Activated CD4-positive, CD25-positive, alpha-beta regulatory T cell treated with anti-CD3 and anti-CD28 coated beads, Interleukin-2, amount 50 U/mL, for 24 hours (primary cell): ENCODE measurements around the gene SEC22B.
"Not testable (repeated sequence)": the region's sequence is repeated elsewhere in the genome, so short reads cannot be mapped to it uniquely, and the experiment has no call there.

Experiments
- ATAC-seq, 2 donors: fragments of 150-1000 bp; cut with Tn5 transposase; one replicate each; pipeline ENCODE4 v1.10.0; 2021; ENCODE audit warnings: mild to moderate bottlenecking in 1 of 2, moderate library complexity in 1 of 2

The SEC22B gene

GRCh38 chr1:120112212-120112611 lies 64.1 kb downstream of the SEC22B start:
- ATAC-seq, result not testable (repeated sequence)

GRCh38 chr1:120111771-120112170 lies 64.5 kb downstream of the SEC22B start:
- ATAC-seq, result not testable (repeated sequence)

DNA sequence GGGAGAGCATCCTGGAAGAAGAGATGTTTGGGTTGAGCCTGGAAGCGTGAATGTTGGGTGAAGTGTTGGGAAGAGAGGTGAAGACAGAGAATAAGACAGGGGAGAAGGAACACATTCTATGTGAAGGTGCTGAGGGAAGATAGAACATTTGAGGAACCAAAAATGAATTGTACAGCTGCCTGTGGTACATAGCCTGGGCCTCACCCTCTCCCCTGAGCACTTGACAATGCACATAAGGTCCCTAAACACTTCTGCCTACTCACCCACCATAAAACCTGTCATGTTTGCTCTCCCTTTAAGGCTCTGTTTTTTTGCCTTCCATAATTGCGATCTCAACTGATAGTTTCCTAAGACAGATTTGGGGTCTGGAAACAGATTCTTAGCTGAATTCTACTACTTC lies 65.3 kb downstream of the SEC22B start:
- ATAC-seq, result peak in 1 of 2 donors; percentile 17

DNA sequence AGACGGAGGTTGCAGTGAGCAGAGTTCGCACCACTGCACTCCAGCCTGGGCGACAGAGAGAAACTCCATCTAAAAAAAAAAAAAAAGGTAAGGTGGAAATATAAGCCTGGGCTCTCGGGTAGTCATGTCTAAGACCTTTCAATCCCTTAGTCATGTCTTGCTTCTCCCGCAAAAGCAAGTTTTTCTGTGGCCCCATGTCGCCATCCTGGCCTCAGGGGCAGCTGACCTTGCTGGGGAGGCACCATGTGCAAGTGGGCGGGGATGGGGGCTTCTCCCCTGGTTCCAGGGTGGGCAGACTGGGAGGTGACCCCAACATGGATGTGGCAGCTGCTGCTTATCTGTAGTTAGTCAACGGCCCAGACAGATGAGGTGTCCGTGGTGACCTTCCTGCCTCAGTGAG lies 66.7 kb downstream of the SEC22B start:
- ATAC-seq, result not testable (repeated sequence)

GRCh38 chr1:120109180-120109579 lies 67.1 kb downstream of the SEC22B start:
- not testable (repeated sequence) for ATAC-seq

DNA sequence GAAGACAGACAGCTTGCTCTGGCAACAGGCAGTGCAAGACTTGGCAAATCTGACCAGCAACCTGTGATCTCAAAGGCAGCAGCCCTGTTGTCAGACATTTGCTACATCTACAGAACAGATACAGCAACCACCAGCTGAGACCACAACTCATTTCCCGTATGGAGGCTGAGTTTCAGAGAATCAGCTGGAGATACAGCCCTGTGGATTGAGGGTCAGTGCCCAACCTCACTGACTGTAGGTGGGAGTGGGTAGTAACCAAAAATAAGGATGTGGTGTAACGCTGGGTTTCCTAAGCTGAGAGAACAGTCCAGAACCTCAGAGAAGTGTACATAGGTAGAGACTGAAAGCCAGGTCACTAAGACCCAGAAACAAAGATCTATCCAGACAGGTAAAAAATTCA lies 71.0 kb downstream of the SEC22B start:
- ATAC-seq, result peak in 1 of 2 donors; percentile 30

- ATAC-seq, result not testable (repeated sequence)
Observed at GRCh38 chr1:120103768-120104167, 72.6 kb downstream of the SEC22B start.

- ATAC-seq, result not testable (repeated sequence)
Observed at GRCh38 chr1:120101593-120101992, 74.7 kb downstream of the SEC22B start.
